Natural killer cell (primary cell): ENCODE measurements around the gene NBL1. TPM values are rescaled to one million over a fixed set of nuclear protein-coding genes. Genes with fewer than 3 reads are reported as not detected.

Experiments used
- ATAC-seq, 3 donors: fragments of 150-1000 bp in 2 of 3; fragments of 200-7000 bp in 1 of 3; cut with Tn5 transposase; 1 replicate in 1 of 3; 2 replicates in 2 of 3; pipeline ENCODE4 v1.10.0; 2021; ENCODE audit warnings: mild to moderate bottlenecking in 2 of 3, moderate library complexity in 2 of 3
- DNase-seq, 2 donors: peaks; one replicate each; pipeline versions ENCODE4 v3.0.0 to v3.0.0-alpha.2; 2013 to 2021; ENCODE audit warnings: mixed read lengths in 1 of 2
- H3K27ac ChIP-seq: one replicate; pipeline ENCODE4 v1.5.1; 2013; ENCODE audit warnings: mild to moderate bottlenecking, low read length
- H3K27me3 ChIP-seq: one replicate; pipeline ENCODE4 v1.6.1; 2013; ENCODE audit warnings: low read length; ENCODE audit not compliant: control insufficient read depth, insufficient read depth
- H3K36me3 ChIP-seq: one replicate; pipeline ENCODE4 v1.6.1; 2013; ENCODE audit warnings: low read length; ENCODE audit not compliant: control insufficient read depth, insufficient read depth
- H3K4me1 ChIP-seq: one replicate; pipeline ENCODE4 v1.6.1; 2013; ENCODE audit warnings: low read length; ENCODE audit not compliant: control insufficient read depth, insufficient read depth
- H3K4me3 ChIP-seq: one replicate; pipeline ENCODE4 v1.5.1; 2013; ENCODE audit warnings: low read length
- H3K9me3 ChIP-seq: one replicate; pipeline ENCODE4 v1.6.1; 2013; ENCODE audit warnings: low read length; ENCODE audit not compliant: control insufficient read depth, insufficient read depth
- H3K27ac Mint-ChIP-seq, 2 donors: one replicate each; pipeline ENCODE4 v1.8.0; 2022; ENCODE audit warnings: mild to moderate bottlenecking in 2 of 2, mixed read lengths in 2 of 2, moderate library complexity in 1 of 2
- H3K27me3 Mint-ChIP-seq, 2 donors: one replicate each; pipeline ENCODE4 v1.8.0; 2022; ENCODE audit warnings: low read depth in 2 of 2, mixed read lengths in 2 of 2
- H3K36me3 Mint-ChIP-seq: one replicate; pipeline ENCODE4 v1.8.0; 2022; ENCODE audit warnings: mixed read lengths
- H3K4me1 Mint-ChIP-seq, 2 donors: one replicate each; pipeline ENCODE4 v1.8.0; 2022; ENCODE audit warnings: mixed read lengths in 2 of 2
- H3K4me3 Mint-ChIP-seq: one replicate; pipeline ENCODE4 v1.8.0; 2022; ENCODE audit warnings: mild to moderate bottlenecking, moderate library complexity, mixed read lengths
- H3K9me3 Mint-ChIP-seq, 2 donors: one replicate each; pipeline ENCODE4 v1.8.0; 2022; ENCODE audit warnings: mixed read lengths in 2 of 2
- WGBS: methylation state at CpG from one replicate; pipeline ENCODE4 v1.1.7; 2013; ENCODE audit warnings: missing lambda C conversion rate; ENCODE audit not compliant: insufficient coverage; 5-methylcytosine and 5-hydroxymethylcytosine counted together
- intact Hi-C: fragments of 100-400 bp; cut with micrococcal nuclease; formaldehyde crosslinking; loops from one replicate; pipeline ENCODE4 v1.14.2; 2022
- total RNA-seq, 4 donors: library from RNA; stranded (reverse); fragments of 120-200 nt in 1 of 4; gene quantifications; one replicate each; pipeline versions ENCODE4 v1.2.3 to v1.2.4, GENCODE V29; 2013 to 2022
- TF ChIP-seq, protein P1 (sequence below): fragments of 200-600 bp; IDR thresholded peaks from one replicate; pipeline ENCODE4 v1.8.0; 2022; ENCODE audit warnings: antibody characterized with exemption

NBL1 gene
- total RNA-seq, 3 donors from 2014 or later (not counting 1 experiment from before 2014, with no cell fraction given), result 10.7 to 18.4 (median 11.4) TPM

DNA sequence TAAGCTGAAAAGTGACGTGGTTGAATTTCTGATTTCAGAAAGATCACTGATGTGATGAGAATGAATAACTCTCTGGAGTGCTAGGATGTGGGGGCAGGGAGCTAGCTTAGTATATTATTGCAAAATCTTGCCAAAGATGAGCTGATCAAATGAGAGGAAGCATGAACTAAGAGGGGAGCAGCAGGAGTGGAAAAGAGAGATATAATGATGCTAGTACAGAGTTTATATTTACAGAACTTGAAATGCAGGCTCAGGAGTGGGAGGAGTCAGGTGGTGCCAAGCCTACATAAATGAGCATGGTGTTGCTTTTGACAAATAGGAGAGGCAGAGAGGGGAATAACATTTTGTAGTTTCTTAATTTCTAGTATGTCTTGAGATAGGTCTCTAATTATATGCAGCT, 38.1 kb upstream of the NBL1 start:
- H3K4me1 Mint-ChIP-seq, result peaks cover 38 to 49% of the 10 kb centered on the region in 2 donors
- peak in 1 of 2 donors; percentile 30 for DNase-seq
- peak in 2 of 3 donors; percentile 29 to 44 for ATAC-seq

DNA sequence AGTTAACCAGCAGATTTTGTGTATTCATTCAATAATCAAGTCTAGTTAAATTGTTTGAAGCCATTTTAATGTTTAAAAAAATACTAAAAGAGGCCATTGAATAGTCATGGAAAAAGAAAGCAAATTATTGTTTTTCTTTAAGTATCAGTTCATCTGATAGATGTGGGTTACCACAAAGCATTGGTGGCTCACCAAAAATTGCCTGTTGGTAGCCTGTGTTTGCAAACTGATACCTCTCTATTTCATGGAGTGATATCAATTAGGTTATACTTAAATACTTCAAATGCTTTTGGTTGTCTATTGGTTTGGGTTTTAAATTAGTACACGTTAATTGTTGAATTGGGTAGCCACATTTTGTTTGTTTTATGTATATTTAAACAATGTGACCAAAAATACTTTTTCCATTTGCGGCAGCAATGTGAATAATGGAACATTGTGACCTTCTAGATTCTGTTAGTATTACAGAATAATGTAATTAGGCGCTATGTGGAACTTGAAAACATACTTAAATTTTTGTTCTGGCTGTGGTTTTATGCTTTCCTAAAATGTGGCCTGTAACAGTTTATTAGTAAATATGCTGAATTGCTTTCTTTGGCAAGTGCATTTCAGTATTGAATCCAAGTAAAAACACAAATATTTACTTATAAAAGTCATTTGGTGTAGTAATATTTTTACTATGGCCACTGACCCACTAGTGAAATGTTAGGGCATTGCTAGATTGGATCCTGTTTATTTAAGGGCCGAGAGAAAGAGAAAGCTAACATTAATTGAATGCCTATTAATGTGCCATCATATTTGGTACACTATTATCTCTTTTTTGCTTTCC, 37.1 kb upstream of the NBL1 start:
- Mint-ChIP-seq H3K4me3 (peak overlapping the region; percentile 17), H3K27ac (peak overlapping the region; percentile 58 to 79), H3K27me3 (no peaks in the 10 kb centered on the region), H3K9me3 (no peaks in the 10 kb centered on the region), H3K4me1 (peaks cover 38 to 43% of the 10 kb centered on the region in 2 donors), H3K36me3 (no peaks in the 10 kb centered on the region)
- Histone ChIP-seq H3K27ac (no peak overlapping the region), H3K4me3 (no peak overlapping the region), H3K4me1 (peaks cover 12% of the 10 kb centered on the region), H3K36me3 (no peaks in the 10 kb centered on the region), H3K9me3 (no peaks in the 10 kb centered on the region), H3K27me3 (no peaks in the 10 kb centered on the region)
- WGBS, result 69% methylated on average over 3 of the region's 4 CpGs
- intact Hi-C loops, result no loop called here
- ATAC-seq (peak in 2 of 3 donors; percentile 34 to 47), DNase-seq (peak in 1 of 2 donors; percentile 76)
- TF ChIP-seq, protein P1, sequence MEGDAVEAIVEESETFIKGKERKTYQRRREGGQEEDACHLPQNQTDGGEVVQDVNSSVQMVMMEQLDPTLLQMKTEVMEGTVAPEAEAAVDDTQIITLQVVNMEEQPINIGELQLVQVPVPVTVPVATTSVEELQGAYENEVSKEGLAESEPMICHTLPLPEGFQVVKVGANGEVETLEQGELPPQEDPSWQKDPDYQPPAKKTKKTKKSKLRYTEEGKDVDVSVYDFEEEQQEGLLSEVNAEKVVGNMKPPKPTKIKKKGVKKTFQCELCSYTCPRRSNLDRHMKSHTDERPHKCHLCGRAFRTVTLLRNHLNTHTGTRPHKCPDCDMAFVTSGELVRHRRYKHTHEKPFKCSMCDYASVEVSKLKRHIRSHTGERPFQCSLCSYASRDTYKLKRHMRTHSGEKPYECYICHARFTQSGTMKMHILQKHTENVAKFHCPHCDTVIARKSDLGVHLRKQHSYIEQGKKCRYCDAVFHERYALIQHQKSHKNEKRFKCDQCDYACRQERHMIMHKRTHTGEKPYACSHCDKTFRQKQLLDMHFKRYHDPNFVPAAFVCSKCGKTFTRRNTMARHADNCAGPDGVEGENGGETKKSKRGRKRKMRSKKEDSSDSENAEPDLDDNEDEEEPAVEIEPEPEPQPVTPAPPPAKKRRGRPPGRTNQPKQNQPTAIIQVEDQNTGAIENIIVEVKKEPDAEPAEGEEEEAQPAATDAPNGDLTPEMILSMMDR, result no peak

More for the DNA sequence above, 38.1 kb upstream of the NBL1 start:
- Mint-ChIP-seq H3K36me3 (no peaks in the 10 kb centered on the region), H3K4me3 (peak overlapping the region; percentile 21), H3K27ac (peak overlapping the region; percentile 7 to 79), H3K27me3 (no peaks in the 10 kb centered on the region), H3K9me3 (no peaks in the 10 kb centered on the region)
- H3K27me3 ChIP-seq, result no peaks in the 10 kb centered on the region
- 71% methylated on average over 1 of the region's 1 CpG for WGBS
- no peak overlapping the region for H3K27ac ChIP-seq
- intact Hi-C loops, result no loop called here
- no peaks in the 10 kb centered on the region for H3K36me3 ChIP-seq
- TF ChIP-seq, protein P1, result no peak
- H3K4me1 ChIP-seq, result peaks cover 14% of the 10 kb centered on the region
- H3K4me3 ChIP-seq, result no peak overlapping the region
- H3K9me3 ChIP-seq, result no peaks in the 10 kb centered on the region

DNA sequence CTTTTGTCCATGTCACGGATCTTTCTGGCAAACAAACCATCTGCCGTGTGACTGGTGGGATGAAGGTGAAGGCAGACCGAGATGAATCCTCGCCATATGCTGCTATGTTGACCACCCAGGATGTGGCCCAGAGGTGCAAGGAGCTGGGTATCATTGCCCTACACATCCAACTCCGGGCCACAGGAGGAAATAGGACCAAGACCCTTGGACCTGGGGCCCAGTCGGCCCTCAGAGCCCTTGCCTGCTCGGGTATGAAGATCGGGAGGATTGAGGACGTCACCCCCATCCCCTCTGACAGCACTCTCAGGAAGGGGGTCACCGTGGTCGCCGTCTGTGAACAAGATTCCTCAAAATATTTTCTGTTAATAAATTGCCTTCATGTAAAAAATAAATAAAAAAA, 35.9 kb upstream of the NBL1 start:
- H3K27me3 Mint-ChIP-seq, result no peaks in the 10 kb centered on the region
- TF ChIP-seq, protein P1, result no peak
- no peaks in the 10 kb centered on the region for H3K27me3 ChIP-seq
- peak overlapping the region in 1 of 2 donors; percentile 4 for H3K27ac Mint-ChIP-seq
- H3K4me3 ChIP-seq, result no peak overlapping the region
- no peak overlapping the region for H3K4me3 Mint-ChIP-seq
- H3K9me3 ChIP-seq, result no peaks in the 10 kb centered on the region
- no peak for DNase-seq
- H3K27ac ChIP-seq, result no peak overlapping the region
- no peaks in the 10 kb centered on the region for H3K36me3 Mint-ChIP-seq
- no peak for ATAC-seq
- intact Hi-C loops, result no loop called here
- 87% methylated on average over 9 of the region's 12 CpGs for WGBS
- H3K4me1 Mint-ChIP-seq, result peaks cover 42 to 46% of the 10 kb centered on the region in 2 donors
- no peaks in the 10 kb centered on the region for H3K9me3 Mint-ChIP-seq
- H3K4me1 ChIP-seq, result peaks cover 12% of the 10 kb centered on the region
- no peaks in the 10 kb centered on the region for H3K36me3 ChIP-seq
